H1 (cell line): Measurements from ENCODE around the gene DVL1.

Experiments
- FOSL1 ChIP-seq: IDR thresholded peaks from 2 replicates; pipeline ENCODE4 v1.6.1; 2011; ENCODE audit warnings: mild to moderate bottlenecking, low read depth, low read length, moderate library complexity; ENCODE audit not compliant: insufficient read depth
- GTF2F1 ChIP-seq: IDR thresholded peaks from 2 replicates; pipeline ENCODE4 v1.6.1; 2012; ENCODE audit warnings: low read depth, low read length, improper control_type of control experiment, borderline replicate concordance
- RAD21 ChIP-seq, 2 experiments: IDR thresholded peaks in 1 of 2; conservative IDR thresholded peaks in 1 of 2; 2 replicates each; pipeline ENCODE4 v1.6.1; 2011; ENCODE audit warnings: low read depth in 2 of 2, low read length in 2 of 2, improper control_type of control experiment in 1 of 2, inconsistent platforms in 1 of 2, mild to moderate bottlenecking in 1 of 2, moderate library complexity in 1 of 2
- TF ChIP-seq, protein P1 (sequence below), 3 experiments: IDR thresholded peaks; 1 replicate in 2 of 3; 2 replicates in 1 of 3; pipeline versions ENCODE4 v1.5.1 to v1.6.1; 2011; ENCODE audit warnings: low read length in 3 of 3, mild to moderate bottlenecking in 3 of 3, inconsistent platforms in 2 of 3, low read depth in 1 of 3, moderate library complexity in 1 of 3; ENCODE audit not compliant: insufficient read depth in 1 of 3; ENCODE audit errors: control extremely low read depth in 1 of 3

DNA sequence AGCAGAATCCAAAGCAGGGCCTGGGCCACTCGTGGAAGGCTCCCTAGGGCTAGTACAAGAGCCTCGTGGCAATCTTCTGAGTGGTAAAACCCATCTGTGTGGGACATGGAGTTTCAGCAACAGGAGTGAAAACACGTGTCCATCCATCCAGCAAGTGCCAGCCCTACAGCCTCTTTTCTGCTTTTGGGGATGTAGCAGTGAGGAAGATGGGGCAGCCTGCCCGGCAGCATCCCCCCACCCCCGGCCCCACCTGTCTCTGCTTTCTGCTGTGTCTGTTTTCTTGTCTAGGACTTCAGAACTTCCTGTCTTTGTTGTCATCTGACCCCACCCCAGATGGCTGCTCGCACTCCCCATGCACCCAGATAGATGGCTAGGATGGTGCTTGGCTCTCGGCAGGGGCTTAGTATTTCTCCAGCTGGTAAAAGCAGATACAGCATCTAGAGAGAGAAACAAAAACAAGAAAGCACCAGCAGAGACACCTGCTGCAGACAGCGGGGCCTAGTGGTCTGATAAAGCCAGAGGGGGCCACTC is 23.1 kb downstream of the DVL1 start:
- no peak for TF ChIP-seq RAD21 (IDR thresholded peaks at IDR 0.05 in 1 of 2, conservative IDR thresholded peaks at IDR 0.05 in 1 of 2; ENCODE audit: low read depth in 2 of 2, low read length in 2 of 2)
- no peak for TF ChIP-seq FOSL1
- no peak for TF ChIP-seq GTF2F1
- TF ChIP-seq, protein P1, sequence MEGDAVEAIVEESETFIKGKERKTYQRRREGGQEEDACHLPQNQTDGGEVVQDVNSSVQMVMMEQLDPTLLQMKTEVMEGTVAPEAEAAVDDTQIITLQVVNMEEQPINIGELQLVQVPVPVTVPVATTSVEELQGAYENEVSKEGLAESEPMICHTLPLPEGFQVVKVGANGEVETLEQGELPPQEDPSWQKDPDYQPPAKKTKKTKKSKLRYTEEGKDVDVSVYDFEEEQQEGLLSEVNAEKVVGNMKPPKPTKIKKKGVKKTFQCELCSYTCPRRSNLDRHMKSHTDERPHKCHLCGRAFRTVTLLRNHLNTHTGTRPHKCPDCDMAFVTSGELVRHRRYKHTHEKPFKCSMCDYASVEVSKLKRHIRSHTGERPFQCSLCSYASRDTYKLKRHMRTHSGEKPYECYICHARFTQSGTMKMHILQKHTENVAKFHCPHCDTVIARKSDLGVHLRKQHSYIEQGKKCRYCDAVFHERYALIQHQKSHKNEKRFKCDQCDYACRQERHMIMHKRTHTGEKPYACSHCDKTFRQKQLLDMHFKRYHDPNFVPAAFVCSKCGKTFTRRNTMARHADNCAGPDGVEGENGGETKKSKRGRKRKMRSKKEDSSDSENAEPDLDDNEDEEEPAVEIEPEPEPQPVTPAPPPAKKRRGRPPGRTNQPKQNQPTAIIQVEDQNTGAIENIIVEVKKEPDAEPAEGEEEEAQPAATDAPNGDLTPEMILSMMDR (IDR thresholded peaks at IDR 0.05; ENCODE audit: control extremely low read depth in 1 of 3, insufficient read depth in 1 of 3, low read depth in 1 of 3, low read length in 3 of 3) = no peak
